GM12878 (cell line): ENCODE measurements around the gene CNTN6. TPM values are rescaled to one million over a fixed set of nuclear protein-coding genes. Genes with fewer than 3 reads are reported as not detected.

Experiments
- ATAC-seq: fragments of 200-7000 bp; cut with Tn5 transposase; 3 replicates; pipeline ENCODE4 v1.9.1; 2020; ENCODE audit warnings: mild to moderate bottlenecking, moderate library complexity
- BruUV-seq: library from RNA; stranded (reverse); fragments of 400-500 nt; replicated peaks from 2 replicates; lab custom pipeline; 2021; lab: Mats Ljungman, UMichigan
- CTCF ChIA-PET: fragments of 300-600 bp; sonication (Branson Sonifier 250); formaldehyde crosslinking; extraction: SDS; loops from one replicate; lab custom pipeline; 2021; ENCODE audit warnings: inconsistent platforms; lab: Yijun Ruan, JAX
- POLR2A ChIA-PET: fragments of 350-600 bp; formaldehyde crosslinking; extraction: SDS; loops from one replicate; lab custom pipeline; 2021; ENCODE audit warnings: inconsistent platforms; lab: Charles Lee
- RAD21 ChIA-PET: fragments of 300-600 bp; sonication (Branson Sonifier 250); formaldehyde crosslinking; loops from one replicate; lab custom pipeline; 2023; ENCODE audit warnings: antibody characterized with exemption; ENCODE audit not compliant: unreplicated experiment; lab: Charles Lee
- SMC1A ChIA-PET: fragments of 300-600 bp; sonication (Branson Sonifier 250); formaldehyde crosslinking; loops from one replicate; lab custom pipeline; 2023; ENCODE audit not compliant: unreplicated experiment, uncharacterized antibody; lab: Charles Lee
- DNase-seq: peaks from one replicate; pipeline ENCODE4 v3.0.0-alpha.2; 2011; ENCODE audit warnings: low read depth, low spot score
- FAIRE-seq: peaks from 3 replicates; lab custom pipeline; 2011; peaks lifted over from hg19 to GRCh38; lab: Jason Lieb, UNC
- H2AFZ ChIP-seq: 2 replicates; pipeline ENCODE4 v1.6.0; 2011; ENCODE audit warnings: low read depth, low read length, control low read depth; ENCODE audit not compliant: control insufficient read depth
- H3K27ac ChIP-seq: 2 replicates; pipeline ENCODE4 v1.5.1; 2011; ENCODE audit warnings: control low read depth; ENCODE audit not compliant: control insufficient read depth, insufficient read depth
- H3K27me3 ChIP-seq, 2 experiments: replicated peaks in 1 of 2; 2 replicates each; pipeline versions ENCODE4 v1.6.0 to v1.6.1; 2011; ENCODE audit warnings: low read length in 1 of 2; ENCODE audit not compliant: control insufficient read depth in 2 of 2, insufficient read depth in 2 of 2
- H3K36me3 ChIP-seq, 2 experiments: 2 replicates each; pipeline ENCODE4 v1.5.1; 2011; ENCODE audit warnings: low read length in 1 of 2; ENCODE audit not compliant: control insufficient read depth in 2 of 2, insufficient read depth in 2 of 2
- H3K4me1 ChIP-seq: 2 replicates; pipeline ENCODE4 v1.6.1; 2011; ENCODE audit warnings: mild to moderate bottlenecking, low read length, moderate library complexity, mixed read lengths; ENCODE audit not compliant: control insufficient read depth, insufficient read depth
- H3K4me2 ChIP-seq: 2 replicates; pipeline ENCODE4 v1.6.0; 2011; ENCODE audit warnings: control low read depth; ENCODE audit not compliant: control insufficient read depth, insufficient read depth
- H3K4me3 ChIP-seq: fragments of 200-600 bp; sonication (generic); 2 replicates; pipeline ENCODE4 v1.5.1; 2016
- H3K79me2 ChIP-seq: 2 replicates; pipeline ENCODE4 v1.6.0; 2011; ENCODE audit warnings: low read length; ENCODE audit not compliant: control insufficient read depth, insufficient read depth
- H3K9ac ChIP-seq: 2 replicates; pipeline ENCODE4 v1.8.0; 2011; ENCODE audit warnings: low read length, control low read depth, mixed read lengths; ENCODE audit not compliant: control insufficient read depth, insufficient read depth
- H3K9me3 ChIP-seq: replicated peaks from 3 replicates; pipeline ENCODE4 v1.5.1; 2011; ENCODE audit warnings: mild to moderate bottlenecking, low read length; ENCODE audit not compliant: control insufficient read depth, insufficient read depth
- H4K20me1 ChIP-seq: 2 replicates; pipeline ENCODE4 v1.6.0; 2011; ENCODE audit not compliant: control insufficient read depth, insufficient read depth
- CEBPB ChIP-seq, 2 experiments: fragments of 150-350 bp in 1 of 2; IDR thresholded peaks; 2 replicates each; pipeline ENCODE4 v1.6.1; 2012 to 2014; ENCODE audit warnings: low read depth in 2 of 2, low read length in 2 of 2, borderline replicate concordance in 1 of 2, inconsistent platforms in 1 of 2
- CHD2 ChIP-seq: IDR thresholded peaks from 2 replicates; pipeline ENCODE4 v1.6.1; 2011; ENCODE audit warnings: low read depth, low read length, improper control_type of control experiment, borderline replicate concordance
- CHD4 ChIP-seq: fragments of 200-600 bp; sonication (generic); IDR thresholded peaks from 2 replicates; pipeline ENCODE4 v1.6.1; 2016; ENCODE audit warnings: mild to moderate bottlenecking
- CREB1 ChIP-seq: IDR thresholded peaks from 2 replicates; pipeline ENCODE4 v1.6.1; 2012; ENCODE audit warnings: low read depth, mild to moderate bottlenecking, inconsistent platforms
- DPF2 ChIP-seq: fragments of 450-650 bp; IDR thresholded peaks from 2 replicates; pipeline ENCODE4 v1.6.1; 2017; ENCODE audit warnings: mild to moderate bottlenecking
- HDGF ChIP-seq: fragments of 450-650 bp; IDR thresholded peaks from 2 replicates; pipeline ENCODE4 v1.6.1; 2016; ENCODE audit warnings: antibody characterized with exemption
- MEF2A ChIP-seq: IDR thresholded peaks from 2 replicates; pipeline ENCODE4 v1.6.1; 2011; ENCODE audit warnings: low read depth, mild to moderate bottlenecking, low read length, moderate library complexity; ENCODE audit not compliant: insufficient read depth
- MXI1 ChIP-seq: fragments of 150-350 bp; IDR thresholded peaks from 2 replicates; pipeline ENCODE4 v1.6.1; 2011; ENCODE audit warnings: low read depth, mild to moderate bottlenecking, inconsistent platforms, low read length, improper control_type of control experiment
- NBN ChIP-seq: fragments of 450-650 bp; IDR thresholded peaks from 2 replicates; pipeline ENCODE4 v1.6.1; 2016
- USF2 ChIP-seq: IDR thresholded peaks from 2 replicates; pipeline ENCODE4 v1.6.1; 2011; ENCODE audit warnings: low read depth, low read length, improper control_type of control experiment, borderline replicate concordance
- ZNF687 ChIP-seq: fragments of 450-650 bp; IDR thresholded peaks from 2 replicates; pipeline ENCODE4 v1.6.1; 2017; ENCODE audit warnings: mild to moderate bottlenecking, moderate library complexity
- WGBS: methylation state at CpG from one replicate; pipeline ENCODE4 v1.1.6; 2016; ENCODE audit warnings: low lambda C conversion rate; ENCODE audit not compliant: insufficient replicate concordance, insufficient coverage; ENCODE audit errors: missing lambda C conversion rate; 5-methylcytosine and 5-hydroxymethylcytosine counted together
- in situ Hi-C: fragments of 300-500 bp; cut with MboI; formaldehyde crosslinking; loops from 9 replicates; pipeline ENCODE4 v1.14.3; 2018; ENCODE audit warnings: mixed read lengths
- intact Hi-C: fragments of 100-400 bp; cut with micrococcal nuclease; formaldehyde crosslinking; loops from one replicate; pipeline ENCODE4 v1.14.2; 2022; ENCODE audit not compliant: unreplicated experiment
- polyA plus RNA-seq, 11 experiments: library from polyadenylated mRNA; depleted of rRNA in 4 of 11; unstranded in 6 of 11; stranded (reverse) in 5 of 11; fragments of >200 nt; fragmentation: Nextera tagmentation in 4 of 11; fragmentation: Illumina TruSeq in 1 of 11; extraction: Ambion mirVana in 4 of 11; extraction: Trizol in 1 of 11; gene quantifications; 1 replicate in 1 of 11; 2 replicates in 10 of 11; pipeline versions ENCODE4 v1.2.1 to v1.2.3, GENCODE V29; 2011 to 2016; ENCODE audit warnings: inconsistent platforms in 2 of 11, missing spikeins in 2 of 11, low read depth in 1 of 11
- total RNA-seq, 4 experiments: library from RNA; depleted of rRNA in 3 of 4; stranded (reverse); fragments of >200 nt in 3 of 4; fragmentation: Illumina TruSeq in 1 of 4; extraction: Trizol in 1 of 4; gene quantifications; 2 replicates each; pipeline versions ENCODE4 v1.2.1 to v1.2.3, GENCODE V29; 2013 to 2021

Gene CNTN6
- total and polyA plus RNA-seq, 10 of the 15 experiments (the other 5 are each of a cell fraction or from before 2014, with no cell fraction given): not detected

- H3K4me3 ChIP-seq: no peak overlapping the region
- ATAC-seq (no peak), FAIRE-seq (no peak), DNase-seq (no peak)
- no peaks in the 10 kb centered on the region for H3K79me2 ChIP-seq
- intact Hi-C loops: no loop called here
- no peak overlapping the region for H3K9ac ChIP-seq
- no peaks in the 10 kb centered on the region for H4K20me1 ChIP-seq
- TF ChIP-seq MEF2A (no peak), MXI1 (no peak), CHD4 (no peak)
- no peak overlapping the region for H2AFZ ChIP-seq
- ChIA-PET POLR2A (no interaction called here), CTCF (interaction anchor here (0.6 kb wide), 1 partner anchor 232 kb away, joined by 4 read pairs; no protein-coding TSS in a partner anchor), SMC1A (interaction anchor here (1.2 kb wide), 1 partner anchor 10 kb away, joined by 4 read pairs; no protein-coding TSS in a partner anchor), RAD21 (no interaction called here)
- H3K27ac ChIP-seq: no peak overlapping the region
- no peaks in the 10 kb centered on the region for H3K9me3 ChIP-seq
- H3K27me3 ChIP-seq: no peaks in the 10 kb centered on the region
- no peak overlapping the region for H3K4me2 ChIP-seq
- no peaks in the 10 kb centered on the region for H3K36me3 ChIP-seq
- H3K4me1 ChIP-seq: no peaks in the 10 kb centered on the region
- WGBS: 46% methylated on average over 3 of the region's 3 CpGs
- in situ Hi-C loops: loop anchor here (25.0 kb wide), 1 partner anchor 1925 kb away; no protein-coding TSS in a partner anchor
- BruUV-seq: no TSS peak
These were observed 5.7 kb upstream of the CNTN6 start for GRCh38 chr3:1087066-1087560.

GRCh38 chr3:1088503-1088902 is 4.3 kb upstream of the CNTN6 start:
- RAD21 ChIA-PET: interaction anchor here (1.2 kb wide), 1 partner anchor 186 kb away, joined by 3 read pairs; no protein-coding TSS in a partner anchor
- BruUV-seq: no TSS peak

More at GRCh38 chr3:1088503-1088902, 4.3 kb upstream of the CNTN6 start:
- POLR2A ChIA-PET: no interaction called here
- 44% methylated on average over 1 of the region's 1 CpG for WGBS
- H3K4me1 ChIP-seq: no peaks in the 10 kb centered on the region
- H3K4me3 ChIP-seq: no peak overlapping the region
- no peak overlapping the region for H3K4me2 ChIP-seq
- SMC1A ChIA-PET: interaction anchor here (1.2 kb wide), 1 partner anchor 9 kb away, joined by 4 read pairs; no protein-coding TSS in a partner anchor
- in situ Hi-C loops: loop anchor here (25.0 kb wide), 1 partner anchor 1924 kb away; no protein-coding TSS in a partner anchor
- ATAC-seq (no peak), FAIRE-seq (no peak)
- H2AFZ ChIP-seq: no peak overlapping the region
- TF ChIP-seq CREB1 (no peak), DPF2 (no peak), NBN (no peak), HDGF (no peak), CEBPB (IDR thresholded peaks at IDR 0.05; ENCODE audit: borderline replicate concordance in 1 of 2, low read depth in 2 of 2, low read length in 2 of 2) (no peak), ZNF687 (no peak), CHD2 (no peak), USF2 (no peak)
- TF ChIP-seq, all 136 proteins: peak for 0
- H4K20me1 ChIP-seq: no peaks in the 10 kb centered on the region
- intact Hi-C loops: no loop called here
- H3K27ac ChIP-seq: no peak overlapping the region
- DNase-seq: no peak
- H3K9ac ChIP-seq: no peak overlapping the region
- no peaks in the 10 kb centered on the region for H3K9me3 ChIP-seq
- CTCF ChIA-PET: interaction anchor here (0.6 kb wide), 1 partner anchor 678 kb away, joined by 4 read pairs; no protein-coding TSS in a partner anchor
- H3K36me3 ChIP-seq: no peaks in the 10 kb centered on the region
- no peaks in the 10 kb centered on the region for H3K27me3 ChIP-seq
- H3K79me2 ChIP-seq: no peaks in the 10 kb centered on the region
